AG10803 (cell line): ENCODE results near the gene MDM2.

Experiments used
- DNase-seq: peaks from one replicate; pipeline ENCODE4 v3.0.0; 2010; ENCODE audit warnings: low read depth
- H3K4me3 ChIP-seq: 2 replicates; pipeline ENCODE4 v1.5.1; 2011; ENCODE audit warnings: mild to moderate bottlenecking, low read length, control low read depth
- CTCF ChIP-seq: conservative IDR thresholded peaks from 2 replicates; pipeline ENCODE4 v1.5.1; 2011; ENCODE audit warnings: mild to moderate bottlenecking, low read length, control low read depth, inconsistent platforms

The MDM2 gene

GRCh38 chr12:68807576-68808387 is at the start of gene MDM2:
Gene MDM2 (plus strand): TSS chr12:68808177. CDS start chr12:68808478, 301 bp downstream.
- DNase-seq = peak; percentile 90
- TF ChIP-seq CTCF = peak; percentile 41
- peak within 1 kb of the TSS; percentile 97 for H3K4me3 ChIP-seq

GRCh38 chr12:68759852-68760251 is 48.1 kb upstream of the MDM2 start:
- TF ChIP-seq CTCF = no peak
- H3K4me3 ChIP-seq = no peak overlapping the region
- no peak for DNase-seq

GRCh38 chr12:68760806-68761441 is 47.1 kb upstream of the MDM2 start:
- H3K4me3 ChIP-seq = no peak overlapping the region
- DNase-seq = no peak
- no peak for TF ChIP-seq CTCF

- H3K4me3 ChIP-seq = no peak overlapping the region
- TF ChIP-seq CTCF = no peak
- no peak for DNase-seq
These were observed 46.5 kb upstream of the MDM2 start for GRCh38 chr12:68761442-68761812.

- TF ChIP-seq CTCF = no peak
- no peak overlapping the region for H3K4me3 ChIP-seq
- no peak for DNase-seq
These were observed 45.9 kb upstream of the MDM2 start for GRCh38 chr12:68761901-68762630.

GRCh38 chr12:68762691-68763090 is 45.3 kb upstream of the MDM2 start:
- no peak overlapping the region for H3K4me3 ChIP-seq
- no peak for DNase-seq
- no peak for TF ChIP-seq CTCF
